ENCODE measurements around the gene PRKRA.

- no peak for TF ChIP-seq TSHZ2 (CRISPR knock-in tag; IDR thresholded peaks at IDR 0.05)
- TF ChIP-seq ZFP30 (CRISPR knock-in tag; IDR thresholded peaks at IDR 0.05) = no peak
- no peak for TF ChIP-seq POU6F1 (CRISPR knock-in tag; IDR thresholded peaks at IDR 0.05; ENCODE audit: borderline replicate concordance, low read depth)
- no peak for TF ChIP-seq CREB5 (CRISPR knock-in tag; IDR thresholded peaks at IDR 0.05; ENCODE audit: low read depth)
- no peak for TF ChIP-seq PATZ1 (CRISPR knock-in tag; IDR thresholded peaks at IDR 0.05; ENCODE audit: borderline replicate concordance)
- TF ChIP-seq TOX (CRISPR knock-in tag; IDR thresholded peaks at IDR 0.05; ENCODE audit: borderline replicate concordance) = no peak
- TF ChIP-seq CSDC2 (CRISPR knock-in tag; IDR thresholded peaks at IDR 0.05) = no peak
- no peak for TF ChIP-seq ZFP3 (CRISPR knock-in tag; IDR thresholded peaks at IDR 0.05)
These were observed 26.6 kb upstream of the PRKRA start for GRCh38 chr2:178477443-178478129.
